IMR-90 (cell line): ENCODE results near the gene SELENOM. TPM values are rescaled to one million over a fixed set of nuclear protein-coding genes. Genes with fewer than 3 reads are reported as not detected.

Experiments used
- ATAC-seq: fragments of 200-7000 bp; cut with Tn5 transposase; 2 replicates; pipeline ENCODE4 v1.9.1; 2020; ENCODE audit warnings: low read depth, mild to moderate bottlenecking, moderate library complexity
- BruUV-seq: library from RNA; stranded (reverse); fragments of 400-500 nt; replicated peaks from 2 replicates; lab custom pipeline; 2021; lab: Mats Ljungman, UMichigan
- CTCF ChIA-PET: fragments of 300-600 bp; formaldehyde crosslinking; extraction: SDS; loops from one replicate; lab custom pipeline; 2021; ENCODE audit warnings: antibody characterized with exemption; lab: Yijun Ruan, JAX
- POLR2A ChIA-PET: fragments of 300-600 bp; sonication (Branson Sonifier 250); formaldehyde crosslinking; loops from one replicate; lab custom pipeline; 2022; ENCODE audit warnings: antibody characterized with exemption; ENCODE audit not compliant: unreplicated experiment; lab: Charles Lee
- DNase-seq: peaks from one replicate; pipeline ENCODE4 v3.0.0; 2013
- H2AFZ ChIP-seq: replicated peaks from 2 replicates; pipeline ENCODE3; 2013; ENCODE audit warnings: low read length, mild to moderate bottlenecking; ENCODE audit not compliant: poor library complexity
- H2AK5ac ChIP-seq: 2 replicates; pipeline ENCODE4 v1.6.1; 2013; ENCODE audit warnings: low read depth, low read length, inconsistent platforms
- H2AK9ac ChIP-seq: replicated peaks from 2 replicates; pipeline ENCODE3; 2013; ENCODE audit warnings: mild to moderate bottlenecking, low read depth, low read length, moderate library complexity; ENCODE audit not compliant: poor library complexity
- H2BK120ac ChIP-seq: 2 replicates; pipeline ENCODE4 v1.6.1; 2013; ENCODE audit warnings: low read depth, low read length, inconsistent platforms
- H2BK15ac ChIP-seq: 3 replicates; pipeline ENCODE4 v1.6.1; 2013; ENCODE audit warnings: low read depth, low read length, inconsistent platforms
- H2BK20ac ChIP-seq: 2 replicates; pipeline ENCODE4 v1.6.1; 2013; ENCODE audit warnings: low read depth, mild to moderate bottlenecking, inconsistent platforms, low read length, moderate library complexity
- H2BK5ac ChIP-seq: 2 replicates; pipeline ENCODE4 v1.6.1; 2013; ENCODE audit warnings: mild to moderate bottlenecking, low read depth, low read length, inconsistent platforms; ENCODE audit not compliant: poor library complexity, severe bottlenecking
- H3K14ac ChIP-seq: replicated peaks from 2 replicates; pipeline ENCODE4 v1.6.1; 2013; ENCODE audit warnings: low read depth, low read length, inconsistent platforms
- H3K18ac ChIP-seq: 2 replicates; pipeline ENCODE4 v1.6.1; 2013; ENCODE audit warnings: low read depth, low read length, control low read depth
- H3K23ac ChIP-seq: 2 replicates; pipeline ENCODE4 v1.6.1; 2013; ENCODE audit warnings: low read depth, low read length, inconsistent platforms
- H3K27ac ChIP-seq: 2 replicates; pipeline ENCODE4 v1.5.1; 2013; ENCODE audit warnings: mild to moderate bottlenecking, control low read depth, low read length; ENCODE audit not compliant: insufficient read depth
- H3K27me3 ChIP-seq: 2 replicates; pipeline ENCODE4 v1.6.1; 2013; ENCODE audit warnings: low read length; ENCODE audit not compliant: control insufficient read depth, insufficient read depth
- H3K36me3 ChIP-seq: 2 replicates; pipeline ENCODE4 v1.6.1; 2013; ENCODE audit warnings: low read length, mixed read lengths; ENCODE audit not compliant: control insufficient read depth, insufficient read depth
- H3K4ac ChIP-seq: 2 replicates; pipeline ENCODE4 v1.6.1; 2013; ENCODE audit warnings: low read depth, low read length, inconsistent platforms
- H3K4me1 ChIP-seq: 2 replicates; pipeline ENCODE4 v1.6.1; 2013; ENCODE audit warnings: low read length, mixed read lengths; ENCODE audit not compliant: control insufficient read depth, insufficient read depth
- H3K4me2 ChIP-seq: 2 replicates; pipeline ENCODE4 v1.6.1; 2013; ENCODE audit warnings: low read depth, mild to moderate bottlenecking, control low read depth, low read length, moderate library complexity
- H3K4me3 ChIP-seq: 2 replicates; pipeline ENCODE4 v1.5.1; 2013; ENCODE audit warnings: low read depth, mild to moderate bottlenecking, control low read depth, low read length, moderate library complexity; ENCODE audit not compliant: insufficient read depth
- H3K56ac ChIP-seq: 2 replicates; pipeline ENCODE4 v1.6.1; 2013; ENCODE audit warnings: low read length, inconsistent platforms; ENCODE audit not compliant: insufficient read depth; ENCODE audit errors: extremely low read depth
- H3K79me1 ChIP-seq, 2 experiments: 2 replicates each; pipeline ENCODE4 v1.6.1; 2013; ENCODE audit warnings: low read length in 2 of 2, inconsistent platforms in 1 of 2, low read depth in 1 of 2
- H3K9ac ChIP-seq: 2 replicates; pipeline ENCODE4 v1.6.1; 2013; ENCODE audit warnings: low read depth, low read length, control low read depth
- H3K9me1 ChIP-seq: 2 replicates; pipeline ENCODE4 v1.6.1; 2013; ENCODE audit warnings: low read length, inconsistent platforms; ENCODE audit not compliant: insufficient read depth
- H3K9me3 ChIP-seq: 2 replicates; pipeline ENCODE4 v1.6.1; 2013; ENCODE audit warnings: low read length; ENCODE audit not compliant: control insufficient read depth, insufficient read depth
- H4K20me1 ChIP-seq: 2 replicates; pipeline ENCODE4 v1.6.1; 2013; ENCODE audit warnings: low read length, inconsistent platforms; ENCODE audit not compliant: insufficient read depth
- H4K5ac ChIP-seq: 2 replicates; pipeline ENCODE4 v1.6.1; 2013; ENCODE audit warnings: mild to moderate bottlenecking, low read depth, low read length, control low read depth
- H4K8ac ChIP-seq, 2 experiments: 2 replicates each; pipeline ENCODE4 v1.6.1; 2013; ENCODE audit warnings: low read depth in 2 of 2, low read length in 2 of 2, control low read depth in 1 of 2, inconsistent platforms in 1 of 2
- H4K91ac ChIP-seq: 2 replicates; pipeline ENCODE4 v1.6.1; 2013; ENCODE audit warnings: low read depth, low read length, inconsistent platforms; ENCODE audit not compliant: insufficient read depth
- BHLHE40 ChIP-seq: fragments of 150-350 bp; IDR thresholded peaks from 2 replicates; pipeline ENCODE4 v1.6.1; 2016; ENCODE audit warnings: mild to moderate bottlenecking, low read depth, low read length
- CEBPB ChIP-seq: IDR thresholded peaks from 2 replicates; pipeline ENCODE4 v1.6.1; 2012; ENCODE audit warnings: low read depth, low read length, improper control_type of control experiment
- CHD1 ChIP-seq: IDR thresholded peaks from 2 replicates; pipeline ENCODE4 v1.6.1; 2012; ENCODE audit warnings: low read depth, low read length, improper control_type of control experiment
- FOS ChIP-seq: fragments of 150-350 bp; IDR thresholded peaks from 2 replicates; pipeline ENCODE4 v1.6.1; 2016; ENCODE audit warnings: low read depth, low read length
- MAFK ChIP-seq: IDR thresholded peaks from 2 replicates; pipeline ENCODE4 v1.6.1; 2012; ENCODE audit warnings: low read depth, low read length, improper control_type of control experiment
- MAZ ChIP-seq: IDR thresholded peaks from 2 replicates; pipeline ENCODE4 v1.6.1; 2012; ENCODE audit warnings: low read depth, mild to moderate bottlenecking, low read length, improper control_type of control experiment, moderate library complexity, borderline replicate concordance
- MXI1 ChIP-seq: IDR thresholded peaks from 2 replicates; pipeline ENCODE4 v1.6.1; 2012; ENCODE audit warnings: low read depth, mild to moderate bottlenecking, low read length, moderate library complexity, borderline replicate concordance
- NFE2L2 ChIP-seq: fragments of 150-350 bp; IDR thresholded peaks from 2 replicates; pipeline ENCODE4 v1.6.1; 2016; ENCODE audit warnings: low read depth, mild to moderate bottlenecking, low read length
- POLR2A ChIP-seq: IDR thresholded peaks from 2 replicates; pipeline ENCODE4 v1.6.1; 2012; ENCODE audit warnings: mild to moderate bottlenecking, low read depth, low read length
- RAD21 ChIP-seq: IDR thresholded peaks from 2 replicates; pipeline ENCODE4 v1.6.1; 2012; ENCODE audit warnings: low read length, improper control_type of control experiment
- RCOR1 ChIP-seq: IDR thresholded peaks from 2 replicates; pipeline ENCODE4 v1.6.1; 2012; ENCODE audit warnings: mild to moderate bottlenecking, low read length, improper control_type of control experiment; ENCODE audit not compliant: insufficient replicate concordance
- RFX5 ChIP-seq: IDR thresholded peaks from 2 replicates; pipeline ENCODE4 v1.8.0; 2012; ENCODE audit warnings: low read depth, mild to moderate bottlenecking, low read length, moderate library complexity
- SMC3 ChIP-seq: fragments of 150-350 bp; IDR thresholded peaks from 2 replicates; pipeline ENCODE4 v1.6.1; 2016; ENCODE audit warnings: low read depth, mild to moderate bottlenecking, antibody characterized with exemption, low read length, moderate library complexity
- WGBS, 2 experiments: methylation state at CpG; one replicate each; pipeline versions ENCODE4 v1.1.5 to v1.1.7; 2013; ENCODE audit warnings: missing lambda C conversion rate in 2 of 2; ENCODE audit not compliant: insufficient read length in 1 of 2; ENCODE audit errors: extremely low coverage in 2 of 2; 5-methylcytosine and 5-hydroxymethylcytosine counted together
- dilution Hi-C: fragments of 300-500 bp; cut with HindIII; formaldehyde crosslinking; loops from one replicate; pipeline ENCODE4 v1.14.3; 2018; ENCODE audit warnings: low sequenced_read_pairs; ENCODE audit not compliant: unreplicated experiment
- in situ Hi-C: fragments of 300-500 bp; cut with MboI; formaldehyde crosslinking; loops from 3 replicates; pipeline ENCODE4 v1.14.3; 2019; ENCODE audit warnings: low sequenced_read_pairs, inconsistent platforms, mixed read lengths
- intact Hi-C: fragments of 100-400 bp; cut with micrococcal nuclease; formaldehyde crosslinking; loops from 2 replicates; pipeline ENCODE4 v1.10.0; 2022
- polyA plus RNA-seq, 3 experiments: library from polyadenylated mRNA; depleted of rRNA; stranded (reverse); fragments of >200 nt; gene quantifications; 2 replicates each; pipeline ENCODE4 v1.2.3, GENCODE V29; 2012; ENCODE audit warnings: low replicate concordance in 1 of 3
- total RNA-seq: library from RNA; depleted of rRNA; stranded (reverse); fragments of >200 nt; gene quantifications from 2 replicates; pipeline ENCODE4 v1.2.3, GENCODE V29; 2012
- TF ChIP-seq, protein P1 (sequence below): conservative IDR thresholded peaks from 2 replicates; pipeline ENCODE4 v1.5.1; 2012; ENCODE audit warnings: mild to moderate bottlenecking, low read depth, low read length, improper control_type of control experiment
- TF ChIP-seq, protein P2 (sequence below): fragments of 150-350 bp; IDR thresholded peaks from 2 replicates; pipeline ENCODE4 v1.6.1; 2016; ENCODE audit warnings: low read depth, mild to moderate bottlenecking, low read length, moderate library complexity, borderline replicate concordance
- TF ChIP-seq, protein P3 (sequence below): fragments of 150-350 bp; IDR thresholded peaks from 2 replicates; pipeline ENCODE4 v1.6.1; 2017; ENCODE audit warnings: mild to moderate bottlenecking, antibody characterized with exemption, low read length, low read depth

Gene SELENOM
- total and polyA plus RNA-seq, 2 of the 4 experiments (the other 2 are of a cell fraction): 46.2 to 270 TPM

DNA sequence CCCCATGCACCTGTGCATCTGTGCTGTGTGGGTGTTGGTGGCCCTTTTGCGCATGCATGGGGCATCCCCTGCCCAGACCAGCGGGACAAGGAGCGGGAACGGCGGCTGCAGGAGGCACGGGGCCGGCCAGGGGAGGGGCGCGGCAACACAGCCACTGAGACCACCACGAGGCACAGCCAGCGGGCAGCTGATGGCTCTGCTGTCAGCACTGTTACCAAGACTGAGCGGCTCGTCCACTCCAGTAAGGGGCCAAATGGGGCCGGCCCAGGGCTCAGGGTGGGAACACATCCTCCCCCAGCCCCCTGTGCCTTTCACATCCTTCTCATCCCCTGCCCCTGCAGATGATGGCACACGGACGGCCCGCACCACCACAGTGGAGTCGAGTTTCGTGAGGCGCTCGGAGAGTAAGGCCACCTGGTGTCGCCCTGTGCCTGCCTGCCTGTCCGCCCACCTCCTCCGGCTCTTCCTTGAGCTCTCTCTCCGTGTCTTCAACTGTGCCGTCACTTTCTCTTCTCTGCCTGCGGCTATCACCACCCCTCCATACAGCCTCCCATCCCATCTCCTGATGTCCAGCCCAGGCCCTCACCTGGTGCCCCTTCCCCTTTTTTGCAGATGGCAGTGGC is 10.6 kb downstream of the SELENOM start:
- Histone ChIP-seq H3K9me3 (no peaks in the 10 kb centered on the region), H3K27me3 (no peaks in the 10 kb centered on the region), H4K91ac (no peak overlapping the region), H3K23ac (no peak overlapping the region), H4K8ac (no peak overlapping the region), H3K4me2 (no peak overlapping the region), H3K9ac (no peak overlapping the region), H3K27ac (no peak overlapping the region), H2BK15ac (no peak overlapping the region), H2AK9ac (peak overlapping the region; percentile 72), H3K4me3 (no peak overlapping the region), H3K4ac (no peak overlapping the region), H3K36me3 (peaks cover 76% of the 10 kb centered on the region), H2AK5ac (no peak overlapping the region), H3K14ac (no peak overlapping the region), H3K79me1 (peaks cover 18 to 50% of the 10 kb centered on the region in 2 experiments), H3K9me1 (peaks cover 8% of the 10 kb centered on the region; the same call in 1 of the 2 replicates), H2BK120ac (no peak overlapping the region), H2BK20ac (no peak overlapping the region), H2BK5ac (no peak overlapping the region), H3K4me1 (peaks cover 16% of the 10 kb centered on the region), H2AFZ (peak overlapping the region; percentile 32), H3K18ac (no peak overlapping the region), H4K20me1 (peaks cover 2% of the 10 kb centered on the region; the same call in 1 of the 2 replicates), H4K5ac (no peak overlapping the region), H3K56ac (no peak overlapping the region)
- DNase-seq: no peak
- intact Hi-C loops (no loop called here), in situ Hi-C loops (no loop called here), dilution Hi-C loops (no loop called here)
- CTCF ChIA-PET: interaction anchor here (1.3 kb wide), 1 partner anchor 11 kb away, joined by 6 read pairs; the partner anchor contains the start of gene SELENOM
- BruUV-seq: no TSS peak
- POLR2A ChIA-PET: no interaction called here
- TF ChIP-seq NFE2L2: no peak
- no peak for TF ChIP-seq MAFK
- TF ChIP-seq POLR2A: no peak
- TF ChIP-seq MXI1: no peak
- no peak for TF ChIP-seq RFX5
- TF ChIP-seq SMC3: no peak
- TF ChIP-seq CEBPB: no peak
- TF ChIP-seq RCOR1: no peak
- TF ChIP-seq MAZ: no peak
- TF ChIP-seq BHLHE40: no peak
- TF ChIP-seq, protein P1, sequence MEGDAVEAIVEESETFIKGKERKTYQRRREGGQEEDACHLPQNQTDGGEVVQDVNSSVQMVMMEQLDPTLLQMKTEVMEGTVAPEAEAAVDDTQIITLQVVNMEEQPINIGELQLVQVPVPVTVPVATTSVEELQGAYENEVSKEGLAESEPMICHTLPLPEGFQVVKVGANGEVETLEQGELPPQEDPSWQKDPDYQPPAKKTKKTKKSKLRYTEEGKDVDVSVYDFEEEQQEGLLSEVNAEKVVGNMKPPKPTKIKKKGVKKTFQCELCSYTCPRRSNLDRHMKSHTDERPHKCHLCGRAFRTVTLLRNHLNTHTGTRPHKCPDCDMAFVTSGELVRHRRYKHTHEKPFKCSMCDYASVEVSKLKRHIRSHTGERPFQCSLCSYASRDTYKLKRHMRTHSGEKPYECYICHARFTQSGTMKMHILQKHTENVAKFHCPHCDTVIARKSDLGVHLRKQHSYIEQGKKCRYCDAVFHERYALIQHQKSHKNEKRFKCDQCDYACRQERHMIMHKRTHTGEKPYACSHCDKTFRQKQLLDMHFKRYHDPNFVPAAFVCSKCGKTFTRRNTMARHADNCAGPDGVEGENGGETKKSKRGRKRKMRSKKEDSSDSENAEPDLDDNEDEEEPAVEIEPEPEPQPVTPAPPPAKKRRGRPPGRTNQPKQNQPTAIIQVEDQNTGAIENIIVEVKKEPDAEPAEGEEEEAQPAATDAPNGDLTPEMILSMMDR: no peak
- TF ChIP-seq, protein P2, sequence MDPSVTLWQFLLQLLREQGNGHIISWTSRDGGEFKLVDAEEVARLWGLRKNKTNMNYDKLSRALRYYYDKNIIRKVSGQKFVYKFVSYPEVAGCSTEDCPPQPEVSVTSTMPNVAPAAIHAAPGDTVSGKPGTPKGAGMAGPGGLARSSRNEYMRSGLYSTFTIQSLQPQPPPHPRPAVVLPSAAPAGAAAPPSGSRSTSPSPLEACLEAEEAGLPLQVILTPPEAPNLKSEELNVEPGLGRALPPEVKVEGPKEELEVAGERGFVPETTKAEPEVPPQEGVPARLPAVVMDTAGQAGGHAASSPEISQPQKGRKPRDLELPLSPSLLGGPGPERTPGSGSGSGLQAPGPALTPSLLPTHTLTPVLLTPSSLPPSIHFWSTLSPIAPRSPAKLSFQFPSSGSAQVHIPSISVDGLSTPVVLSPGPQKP: no peak
- TF ChIP-seq RAD21: no peak
- TF ChIP-seq FOS: no peak
- TF ChIP-seq CHD1: no peak
- TF ChIP-seq, protein P3, sequence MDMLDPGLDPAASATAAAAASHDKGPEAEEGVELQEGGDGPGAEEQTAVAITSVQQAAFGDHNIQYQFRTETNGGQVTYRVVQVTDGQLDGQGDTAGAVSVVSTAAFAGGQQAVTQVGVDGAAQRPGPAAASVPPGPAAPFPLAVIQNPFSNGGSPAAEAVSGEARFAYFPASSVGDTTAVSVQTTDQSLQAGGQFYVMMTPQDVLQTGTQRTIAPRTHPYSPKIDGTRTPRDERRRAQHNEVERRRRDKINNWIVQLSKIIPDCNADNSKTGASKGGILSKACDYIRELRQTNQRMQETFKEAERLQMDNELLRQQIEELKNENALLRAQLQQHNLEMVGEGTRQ: no peak
- 79% methylated on average over 19 of the region's 27 CpGs; no CpG with 5 or more reads in 1 of the 2 experiments for WGBS, 2 experiments
- no peak for ATAC-seq
